SK-MEL-5 (cell line): Measurements from ENCODE around the gene SEMA4F. TPM values are rescaled to one million over a fixed set of nuclear protein-coding genes. Genes with fewer than 3 reads are reported as not detected.
A peak's percentile ranks its signal among the peaks of the same experiment; 100 is the strongest.

ENCODE experiments used
- DNase-seq: peaks from one replicate; pipeline ENCODE4 v3.0.0-alpha.2; 2016; ENCODE audit warnings: low read depth, low spot score
- in situ Hi-C: cut with HindIII; loops from 2 replicates; pipeline ENCODE4 v1.10.0; 2016; ENCODE audit warnings: low sequenced_read_pairs, high pct_unique_total_duplicates, low pct_unique_long_range_greater_than_20kb
- total RNA-seq: library from RNA; depleted of rRNA; stranded (reverse); fragments of >200 nt; shearing (Covaris generic); gene quantifications from 2 replicates; pipeline ENCODE4 v1.2.3, GENCODE V29; 2014

SEMA4F gene
- total RNA-seq, 1 experiment from 2014 or later = 16.3 TPM

- DNase-seq = no peak
- in situ Hi-C loops = loop anchor here (25.0 kb wide), 1 partner anchor 193 kb away; no protein-coding TSS in a partner anchor
These were observed 40.2 kb downstream of the SEMA4F start for GRCh38 chr2:74694281-74694680.

- no peak for DNase-seq
- in situ Hi-C loops = loop anchor here (25.0 kb wide), 1 partner anchor 192 kb away; no protein-coding TSS in a partner anchor
These were observed 41.6 kb downstream of the SEMA4F start for GRCh38 chr2:74695663-74696062.

DNA sequence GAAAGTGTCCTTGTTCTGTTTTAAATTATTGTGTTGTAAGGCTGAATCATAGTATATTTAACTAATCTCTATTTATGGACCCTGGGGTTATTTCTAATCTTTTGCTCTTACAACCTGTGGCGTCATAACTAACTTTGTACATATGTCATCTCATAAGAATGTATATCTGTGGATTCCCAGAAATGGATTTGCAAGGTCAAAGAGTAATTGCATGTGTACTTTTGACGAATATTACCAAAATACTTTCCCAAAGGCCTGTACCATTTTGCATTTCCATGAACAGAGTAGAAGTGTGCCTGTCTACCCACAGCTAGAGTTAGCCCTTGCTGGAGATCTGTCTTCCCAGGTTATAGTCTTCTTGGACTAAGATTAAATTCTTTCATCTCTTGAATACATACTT is 42.8 kb downstream of the SEMA4F start:
- no peak for DNase-seq
- in situ Hi-C loops = loop anchor here (25.0 kb wide), 1 partner anchor 190 kb away; no protein-coding TSS in a partner anchor

- in situ Hi-C loops = no loop called here
- DNase-seq = no peak
These were observed 46.8 kb downstream of the SEMA4F start for GRCh38 chr2:74700643-74701372.

DNA sequence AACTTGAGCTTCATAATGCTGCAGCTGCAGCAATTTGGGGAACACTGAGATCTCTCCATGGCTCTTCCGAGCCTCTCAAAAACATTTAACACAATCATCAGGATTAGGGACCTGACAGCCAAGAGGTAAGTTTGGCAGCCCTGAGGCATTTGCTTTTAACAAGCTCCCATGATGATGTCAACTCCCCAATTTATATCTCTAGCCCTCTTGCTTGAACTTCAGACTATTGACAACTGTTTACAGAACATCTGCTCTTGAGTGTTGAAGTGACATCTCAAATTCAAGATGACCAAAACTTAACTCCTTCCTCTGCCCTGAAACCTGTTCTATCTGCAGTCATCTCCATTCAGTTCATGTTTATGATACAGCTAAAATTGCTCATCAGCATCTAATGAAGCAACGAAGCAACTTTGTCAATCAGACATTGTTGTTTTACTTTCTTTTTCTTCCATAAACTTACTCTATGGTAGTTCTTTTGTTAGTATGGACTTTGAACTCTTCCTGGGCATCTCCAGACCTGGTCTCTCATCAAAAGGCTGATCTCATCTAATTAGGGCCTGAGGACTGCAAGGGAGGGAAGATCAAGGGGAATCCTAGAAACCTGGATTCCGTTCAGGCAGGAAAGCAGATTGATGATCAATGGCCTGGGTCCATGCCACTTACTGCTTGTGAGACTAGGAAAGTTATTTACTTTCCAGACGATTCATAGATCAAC is 48.1 kb downstream of the SEMA4F start:
- in situ Hi-C loops = no loop called here
- no peak for DNase-seq

GRCh38 chr2:74703373-74703772 is 49.3 kb downstream of the SEMA4F start:
- in situ Hi-C loops = no loop called here
- no peak for DNase-seq

DNA sequence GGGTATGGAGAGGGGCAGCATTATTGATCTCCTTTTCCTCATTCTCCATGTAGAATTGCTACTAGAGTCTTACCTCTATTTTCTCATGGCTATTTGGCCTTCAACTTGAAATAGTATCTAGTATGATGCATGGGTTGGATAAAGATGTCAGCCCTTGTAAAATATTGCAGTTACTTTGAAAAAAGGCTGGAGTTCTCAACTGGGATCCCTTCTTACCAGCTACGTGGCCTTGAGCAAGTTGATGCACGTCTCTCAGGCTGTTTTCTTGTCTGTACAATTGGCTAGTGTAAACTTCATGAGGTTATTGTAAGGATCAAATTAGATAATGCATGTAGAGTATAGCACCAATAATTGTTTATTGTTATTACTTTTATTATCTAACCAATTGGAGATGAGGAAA is 50.2 kb downstream of the SEMA4F start:
- no peak for DNase-seq
- in situ Hi-C loops = no loop called here

GRCh38 chr2:74706741-74707140 is 52.7 kb downstream of the SEMA4F start:
- DNase-seq = no peak
- in situ Hi-C loops = no loop called here

DNA sequence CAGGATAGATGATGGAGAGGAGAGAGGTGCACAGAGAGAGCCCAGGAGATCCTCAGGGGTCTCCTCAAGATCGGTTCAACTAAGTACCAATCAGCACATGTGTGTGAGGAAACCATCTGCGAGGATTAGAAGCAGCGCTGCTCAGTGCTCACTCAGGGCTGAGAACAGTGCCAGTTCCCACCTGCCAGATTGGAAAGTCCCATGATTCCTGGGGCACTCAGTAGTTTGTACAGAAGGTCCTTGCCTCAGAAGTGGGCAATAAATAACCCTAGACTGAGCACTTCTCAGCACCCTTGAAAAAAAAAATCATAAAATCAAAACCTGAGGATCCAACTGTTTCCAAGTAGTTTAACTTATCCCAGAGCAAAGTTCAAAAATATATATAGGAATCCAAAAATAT is 53.8 kb downstream of the SEMA4F start:
- in situ Hi-C loops = no loop called here

DNA sequence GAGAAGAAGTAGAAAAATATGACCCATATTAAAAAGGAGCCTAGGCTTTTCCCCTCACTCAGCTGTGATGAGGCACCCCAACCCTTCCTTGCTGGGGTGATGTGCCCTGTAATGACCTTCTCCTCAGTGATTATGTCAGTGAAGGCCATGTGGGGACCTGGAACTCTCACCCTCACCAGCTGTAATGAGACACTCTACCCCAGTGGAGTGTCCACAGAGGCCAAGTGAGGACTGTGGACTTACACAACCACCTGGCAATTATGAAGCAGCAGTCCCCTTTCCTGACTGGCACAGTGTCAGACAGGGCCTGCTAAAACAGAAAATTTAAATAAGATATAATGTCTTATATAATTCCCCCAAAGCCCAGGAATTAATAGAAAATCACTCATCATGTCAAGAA is 54.2 kb downstream of the SEMA4F start:
- in situ Hi-C loops = no loop called here
- no peak for DNase-seq

More for the DNA sequence above, 53.8 kb downstream of the SEMA4F start:
- no peak for DNase-seq

- DNase-seq = no peak
These were observed 54.8 kb downstream of the SEMA4F start for GRCh38 chr2:74708883-74709282.

DNA sequence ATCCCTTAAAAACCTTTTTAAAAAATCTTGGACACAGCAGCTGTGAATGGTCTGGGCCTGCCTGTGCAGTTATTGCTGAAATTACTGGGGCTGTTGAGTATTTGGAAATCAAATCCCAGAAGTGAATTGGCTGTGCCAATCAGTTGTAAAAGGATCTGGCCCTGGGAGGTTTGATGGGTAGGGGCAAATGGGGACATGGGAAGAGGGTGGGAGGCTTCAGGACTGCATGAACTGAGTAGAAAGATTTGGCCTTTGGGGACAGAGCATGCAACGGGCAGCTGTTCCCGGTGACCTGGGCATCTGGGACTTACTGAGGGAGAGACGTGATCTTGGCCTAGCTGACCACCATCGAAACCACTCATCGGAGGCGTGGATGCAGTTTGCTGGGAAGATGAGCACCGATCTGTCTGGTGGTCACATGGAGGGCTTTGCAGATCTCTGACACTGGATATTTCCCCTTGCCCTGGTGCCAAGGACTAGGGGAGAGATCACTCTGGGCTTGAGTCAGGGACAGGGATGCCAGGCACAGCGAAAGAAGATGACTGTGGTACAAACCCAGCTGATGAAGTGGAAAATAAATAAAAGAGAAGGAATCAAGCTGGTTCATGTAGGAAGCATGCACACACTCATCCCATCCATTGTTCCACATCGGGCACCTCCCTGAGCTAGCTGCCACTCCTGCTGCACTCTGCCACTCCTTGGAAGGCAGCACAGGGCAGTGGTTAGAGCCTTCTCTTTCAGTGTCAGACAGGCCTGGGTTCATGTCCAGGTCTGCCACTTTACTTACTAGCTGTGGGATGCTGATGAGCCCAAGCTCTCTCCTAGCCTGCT is 58.4 kb downstream of the SEMA4F start:
- in situ Hi-C loops = no loop called here
- no peak for DNase-seq

More at GRCh38 chr2:74708883-74709282, 54.8 kb downstream of the SEMA4F start:
- in situ Hi-C loops = no loop called here

GRCh38 chr2:74714691-74715080 is 60.6 kb downstream of the SEMA4F start:
- in situ Hi-C loops = no loop called here
- no peak for DNase-seq

DNA sequence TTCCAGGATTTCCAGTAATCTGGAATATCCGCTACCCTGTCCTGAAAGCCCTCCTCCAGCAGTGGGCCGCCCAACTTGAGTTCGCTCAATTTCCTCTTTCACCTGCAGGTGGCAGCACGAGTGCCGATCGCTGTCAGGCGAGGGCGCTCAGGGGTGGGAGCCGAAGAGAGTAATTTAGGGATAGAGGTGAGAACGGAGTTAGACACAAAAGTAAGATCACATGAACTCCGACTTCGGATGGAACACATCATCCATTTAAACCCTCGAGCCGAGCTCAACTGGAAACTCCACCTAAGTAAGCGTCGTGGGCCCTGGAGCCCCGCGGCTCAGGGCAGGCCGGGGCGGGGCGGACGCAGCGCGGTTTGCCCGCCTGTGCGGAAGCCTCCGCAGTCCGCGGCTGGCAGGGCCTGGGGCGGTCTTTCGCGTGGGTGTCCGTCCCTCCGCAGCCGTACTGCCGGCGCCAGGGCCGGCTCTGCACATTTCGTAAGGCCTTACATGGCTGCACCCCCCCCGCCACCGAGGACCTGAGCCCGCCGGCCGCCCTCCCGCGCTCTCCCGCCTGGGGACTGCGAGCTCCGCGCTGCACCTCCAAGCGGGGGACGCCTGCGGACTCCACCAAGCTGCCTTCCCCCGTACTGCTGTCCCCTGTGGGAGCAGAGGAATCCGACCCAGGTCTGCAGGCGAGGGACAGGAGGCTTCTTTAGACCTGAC is 61.2 kb downstream of the SEMA4F start:
- peak; percentile 87 for DNase-seq
- in situ Hi-C loops = no loop called here

DNA sequence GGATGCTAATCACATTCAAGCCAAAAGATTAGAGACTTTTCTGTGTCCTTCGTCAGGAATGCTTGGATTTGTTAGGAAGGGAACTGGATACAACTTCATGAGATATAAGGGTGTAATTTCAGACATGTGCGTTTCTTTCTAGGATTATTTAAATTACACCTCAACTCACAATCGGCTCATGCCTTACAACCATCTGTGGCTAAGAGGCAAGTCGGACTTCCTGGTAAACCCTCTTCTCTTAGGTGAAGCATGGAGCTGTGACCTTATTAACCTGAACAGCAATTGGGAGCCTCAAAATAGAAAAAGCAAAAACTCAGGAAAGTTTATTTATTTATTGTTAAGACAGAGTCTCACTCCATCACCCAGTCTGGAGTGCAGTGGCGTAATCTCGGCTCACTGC is 61.8 kb downstream of the SEMA4F start:
- in situ Hi-C loops = no loop called here
- DNase-seq = no peak

DNA sequence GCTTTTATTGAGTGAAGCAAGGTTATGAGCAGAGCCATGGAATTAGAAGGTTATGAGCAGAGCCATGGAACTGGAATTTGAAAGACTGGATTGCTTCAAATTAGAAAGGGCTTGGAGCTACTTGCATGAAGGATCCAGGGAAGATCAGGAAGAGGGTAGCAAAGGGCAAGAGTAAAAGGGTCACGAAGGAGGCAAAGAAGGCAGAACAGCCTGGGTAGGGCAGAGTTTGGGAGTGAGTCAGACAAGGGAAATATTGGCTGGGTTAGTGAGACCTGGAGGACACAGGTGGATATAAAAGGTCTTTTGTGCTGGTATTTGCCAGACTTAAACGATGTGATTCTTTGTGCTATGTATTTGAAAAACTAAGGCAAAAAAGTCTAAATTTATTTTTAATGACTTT is 65.0 kb downstream of the SEMA4F start:
- in situ Hi-C loops = no loop called here
- no peak for DNase-seq

DNA sequence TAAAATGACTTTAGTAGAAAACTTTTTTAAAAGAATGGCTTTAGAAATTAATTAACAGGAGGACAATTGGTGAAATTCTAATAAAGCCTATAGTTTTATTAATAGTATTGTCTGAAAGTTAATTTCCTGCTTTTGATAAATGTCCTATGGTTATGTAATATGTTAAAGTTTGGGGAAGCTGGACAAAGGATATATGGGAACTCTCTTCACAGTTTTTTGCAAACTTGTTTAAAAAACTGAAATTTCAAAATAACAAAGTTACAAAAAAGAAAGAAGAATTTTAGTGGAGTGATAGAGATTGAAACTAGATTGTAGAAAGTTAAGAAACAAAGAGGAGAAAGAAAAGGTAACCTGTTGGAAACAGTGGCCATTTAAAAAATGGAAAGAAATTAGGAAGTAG is 67.3 kb downstream of the SEMA4F start:
- DNase-seq = no peak
- in situ Hi-C loops = no loop called here

- DNase-seq = no peak
- in situ Hi-C loops = no loop called here
These were observed 70.4 kb downstream of the SEMA4F start for GRCh38 chr2:74724496-74724895.
